ENCODE results near the gene GLI1. TPM values are rescaled to one million over a fixed set of nuclear protein-coding genes. Genes with fewer than 3 reads are reported as not detected.

Gene GLI1
- total and polyA plus RNA-seq, 10 donors: 0.46 to 3.6 (median 1.0) TPM

- Histone ChIP-seq H3K4me3 (no peak overlapping the region), H3K36me3 (no peaks in the 10 kb centered on the region), H3K27me3 (replicated peaks in 1 of 7) (peaks cover 0 to 7% (median 0%) of the 10 kb centered on the region in 7 donors), H3K4me1 (peaks cover 0 to 23% (median 4%) of the 10 kb centered on the region in 6 donors), H3K9me3 (no peaks in the 10 kb centered on the region), H3K27ac (no peak overlapping the region)
- DNase-seq: peak; percentile 42
- WGBS, 5 donors: 30 to 45% (median 40%) methylated on average over 9 of the region's 9 CpGs
- intact Hi-C loops (cut with DNase I; ENCODE audit: low total_unique reads): loop anchor here (5.0 kb wide), 1 partner anchor 190 kb away; no protein-coding TSS in a partner anchor
- TF ChIP-seq POLR2A (IDR thresholded peaks at IDR 0.05): no peak
- TF ChIP-seq CTCF (IDR thresholded peaks at IDR 0.05 in 8 of 11, conservative IDR thresholded peaks at IDR 0.05 in 3 of 11): no peak
- no peak for TF ChIP-seq POLR2AphosphoS5 (IDR thresholded peaks at IDR 0.05)
Observed at GRCh38 chr12:57452181-57452936, 7.2 kb upstream of the GLI1 start.

- H3K36me3 ChIP-seq: no peaks in the 10 kb centered on the region
- 23 to 35% (median 30%) methylated on average over 5 to 7 of the region's 7 CpGs for WGBS, 5 donors
- H3K9me3 ChIP-seq: no peaks in the 10 kb centered on the region
- H3K4me3 ChIP-seq: no peak overlapping the region
- intact Hi-C loops (cut with DNase I; ENCODE audit: low total_unique reads): loop anchor here (5.0 kb wide), 1 partner anchor 191 kb away; no protein-coding TSS in a partner anchor
- H3K27ac ChIP-seq: no peak overlapping the region
- H3K4me1 ChIP-seq: peaks cover 0 to 23% (median 4%) of the 10 kb centered on the region in 6 donors
- DNase-seq: peak; percentile 90
- H3K27me3 ChIP-seq (replicated peaks in 1 of 7): peaks cover 0 to 7% (median 0%) of the 10 kb centered on the region in 7 donors
- TF ChIP-seq POLR2AphosphoS5 (IDR thresholded peaks at IDR 0.05) (peak in 2 of 3 donors; percentile 36 to 43), CTCF (IDR thresholded peaks at IDR 0.05 in 8 of 11, conservative IDR thresholded peaks at IDR 0.05 in 3 of 11) (peak; percentile 67 to 87 (median 83)), POLR2A (IDR thresholded peaks at IDR 0.05) (no peak)
Observed at GRCh38 chr12:57452937-57453509, 6.6 kb upstream of the GLI1 start.

- intact Hi-C loops (cut with DNase I; ENCODE audit: low total_unique reads): loop anchor here (5.0 kb wide), 1 partner anchor 192 kb away; no protein-coding TSS in a partner anchor
- 94 to 100% (median 98%) methylated on average over 2 of the region's 2 CpGs for WGBS, 5 donors
- Histone ChIP-seq H3K9me3 (no peaks in the 10 kb centered on the region), H3K4me1 (peaks cover 6 to 32% (median 12%) of the 10 kb centered on the region in 6 donors), H3K4me3 (no peak overlapping the region), H3K27me3 (replicated peaks in 1 of 7) (peaks cover 0 to 7% (median 0%) of the 10 kb centered on the region in 7 donors), H3K27ac (no peak overlapping the region), H3K36me3 (no peaks in the 10 kb centered on the region)
- TF ChIP-seq CTCF (IDR thresholded peaks at IDR 0.05 in 8 of 11, conservative IDR thresholded peaks at IDR 0.05 in 3 of 11) (no peak), POLR2A (IDR thresholded peaks at IDR 0.05) (no peak), POLR2AphosphoS5 (IDR thresholded peaks at IDR 0.05) (no peak)
- DNase-seq: no peak
Observed at GRCh38 chr12:57454213-57454565, 5.4 kb upstream of the GLI1 start.
